Trophoblast cell (in vitro differentiated cells and primary cell): ENCODE measurements around the gene GLG1.

ENCODE experiments used
- DNase-seq, 2 donors: peaks; one replicate each; pipeline ENCODE4 v3.0.0-alpha.2; 2016
- H2AFZ ChIP-seq: 2 replicates; pipeline ENCODE4 v1.6.1; 2013; ENCODE audit warnings: low read length, moderate library complexity, mild to moderate bottlenecking; ENCODE audit not compliant: insufficient read depth, poor library complexity
- H2AK5ac ChIP-seq: 2 replicates; pipeline ENCODE4 v1.6.1; 2013; ENCODE audit warnings: mild to moderate bottlenecking, low read length
- H2BK120ac ChIP-seq: 2 replicates; pipeline ENCODE4 v1.6.1; 2013; ENCODE audit warnings: low read length, mild to moderate bottlenecking, moderate library complexity; ENCODE audit not compliant: insufficient read depth, poor library complexity
- H2BK12ac ChIP-seq: 2 replicates; pipeline ENCODE4 v1.6.1; 2013; ENCODE audit warnings: mild to moderate bottlenecking, low read length, moderate library complexity
- H2BK5ac ChIP-seq: 2 replicates; pipeline ENCODE4 v1.6.1; 2013; ENCODE audit warnings: low read length, low read depth, moderate library complexity, mild to moderate bottlenecking; ENCODE audit not compliant: poor library complexity
- H3K14ac ChIP-seq: 2 replicates; pipeline ENCODE4 v1.6.1; 2013; ENCODE audit warnings: mild to moderate bottlenecking, low read length
- H3K18ac ChIP-seq: 2 replicates; pipeline ENCODE4 v1.6.1; 2013; ENCODE audit warnings: mild to moderate bottlenecking, low read length
- H3K23ac ChIP-seq: 2 replicates; pipeline ENCODE4 v1.6.1; 2013; ENCODE audit warnings: low read length
- H3K27ac ChIP-seq: 2 replicates; pipeline ENCODE4 v1.5.1; 2013; ENCODE audit warnings: low read depth, mild to moderate bottlenecking, inconsistent platforms, low read length, moderate library complexity
- H3K27me3 ChIP-seq: 2 replicates; pipeline ENCODE4 v1.6.1; 2013; ENCODE audit warnings: inconsistent platforms, mild to moderate bottlenecking, low read length, moderate library complexity; ENCODE audit not compliant: insufficient read depth
- H3K36me3 ChIP-seq, 2 experiments: 1 replicate in 1 of 2; 2 replicates in 1 of 2; pipeline ENCODE4 v1.6.1; 2013; ENCODE audit warnings: low read length in 2 of 2, mild to moderate bottlenecking in 2 of 2, moderate library complexity in 1 of 2; ENCODE audit not compliant: insufficient read depth in 2 of 2, control insufficient read depth in 1 of 2
- H3K4ac ChIP-seq: 2 replicates; pipeline ENCODE4 v1.6.1; 2013; ENCODE audit warnings: low read depth, mild to moderate bottlenecking, low read length, moderate library complexity
- H3K4me1 ChIP-seq, 2 experiments: 1 replicate in 1 of 2; 2 replicates in 1 of 2; pipeline ENCODE4 v1.6.1; 2013; ENCODE audit warnings: low read length in 2 of 2, mild to moderate bottlenecking in 2 of 2, moderate library complexity in 1 of 2; ENCODE audit not compliant: insufficient read depth in 2 of 2, control insufficient read depth in 1 of 2
- H3K4me2 ChIP-seq: 2 replicates; pipeline ENCODE4 v1.6.1; 2013; ENCODE audit warnings: inconsistent platforms, mild to moderate bottlenecking, low read length, moderate library complexity
- H3K4me3 ChIP-seq: 2 replicates; pipeline ENCODE4 v1.5.1; 2013; ENCODE audit warnings: mild to moderate bottlenecking, low read depth, low read length, inconsistent platforms
- H3K79me1 ChIP-seq: one replicate; pipeline ENCODE4 v1.6.1; 2013; ENCODE audit warnings: low read length
- H3K79me2 ChIP-seq: 2 replicates; pipeline ENCODE4 v1.6.1; 2013; ENCODE audit warnings: low read length, mild to moderate bottlenecking; ENCODE audit not compliant: control insufficient read depth, insufficient read depth, poor library complexity
- H3K9ac ChIP-seq: 2 replicates; pipeline ENCODE4 v1.6.1; 2013; ENCODE audit warnings: mild to moderate bottlenecking, low read length
- H3K9me3 ChIP-seq: 2 replicates; pipeline ENCODE4 v1.6.1; 2013; ENCODE audit warnings: low read depth, mild to moderate bottlenecking, control low read depth, inconsistent platforms, low read length; ENCODE audit not compliant: insufficient read depth
- H4K12ac ChIP-seq: 2 replicates; pipeline ENCODE4 v1.6.1; 2013; ENCODE audit warnings: low read depth, mild to moderate bottlenecking, low read length, moderate library complexity
- H4K8ac ChIP-seq: 2 replicates; pipeline ENCODE4 v1.6.1; 2013; ENCODE audit warnings: low read depth, mild to moderate bottlenecking, low read length, moderate library complexity
- H4K91ac ChIP-seq: one replicate; pipeline ENCODE4 v1.6.1; 2013; ENCODE audit warnings: low read depth, mild to moderate bottlenecking, low read length, moderate library complexity
- WGBS: extraction: QIAGEN DNeasy Blood & Tissue Kit; methylation state at CpG from one replicate; pipeline ENCODE4 v1.1.7; 2013; ENCODE audit warnings: missing lambda C conversion rate; ENCODE audit not compliant: insufficient read length, insufficient coverage; ENCODE audit errors: extremely low coverage; 5-methylcytosine and 5-hydroxymethylcytosine counted together

Gene GLG1

DNA sequence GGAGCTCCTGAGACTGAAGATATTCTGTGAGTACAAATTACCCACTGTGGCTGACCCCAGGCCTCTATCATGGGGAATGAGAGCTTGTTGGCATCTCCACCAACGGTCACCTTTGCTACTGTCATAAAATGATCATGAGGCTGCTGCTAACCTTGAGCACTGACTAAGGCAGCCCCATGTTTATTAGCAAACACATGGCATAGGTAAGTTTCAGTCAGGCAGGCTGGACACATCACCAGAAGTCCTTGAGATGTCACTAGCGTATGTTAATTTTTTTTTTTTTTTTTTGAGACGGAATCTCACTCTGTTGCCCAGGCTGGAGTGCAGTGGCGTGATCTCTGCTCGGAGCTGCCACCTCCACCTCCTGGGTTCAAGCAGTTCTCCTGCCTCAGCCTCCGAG, 1.5 kb upstream of the GLG1 start:
- no peak overlapping the region for H3K27ac ChIP-seq
- H4K8ac ChIP-seq: no peak overlapping the region
- no peak overlapping the region for H3K4me2 ChIP-seq
- no peak overlapping the region for H2BK5ac ChIP-seq
- H3K4me3 ChIP-seq: no peak overlapping the region
- WGBS: no CpG with 5 or more reads among the region's 6 CpGs
- no peak overlapping the region for H2BK12ac ChIP-seq
- H3K14ac ChIP-seq: no peak overlapping the region
- no peak overlapping the region for H2AK5ac ChIP-seq
- H3K79me1 ChIP-seq: peaks cover 8% of the 10 kb centered on the region
- no peaks in the 10 kb centered on the region for H3K27me3 ChIP-seq
- no peak overlapping the region for H4K91ac ChIP-seq
- no peak overlapping the region for H4K12ac ChIP-seq
- H3K4me1 ChIP-seq: peaks cover 6 to 7% of the 10 kb centered on the region in 2 experiments
- no peak overlapping the region for H3K9ac ChIP-seq
- H3K36me3 ChIP-seq: no peaks in the 10 kb centered on the region
- peaks cover 7% of the 10 kb centered on the region for H3K79me2 ChIP-seq
- no peak overlapping the region for H3K23ac ChIP-seq
- H2BK120ac ChIP-seq: no peak overlapping the region
- H2AFZ ChIP-seq: no peak overlapping the region
- no peaks in the 10 kb centered on the region for H3K9me3 ChIP-seq
- DNase-seq: no peak
- H3K18ac ChIP-seq: no peak overlapping the region
- H3K4ac ChIP-seq: no peak overlapping the region

DNA sequence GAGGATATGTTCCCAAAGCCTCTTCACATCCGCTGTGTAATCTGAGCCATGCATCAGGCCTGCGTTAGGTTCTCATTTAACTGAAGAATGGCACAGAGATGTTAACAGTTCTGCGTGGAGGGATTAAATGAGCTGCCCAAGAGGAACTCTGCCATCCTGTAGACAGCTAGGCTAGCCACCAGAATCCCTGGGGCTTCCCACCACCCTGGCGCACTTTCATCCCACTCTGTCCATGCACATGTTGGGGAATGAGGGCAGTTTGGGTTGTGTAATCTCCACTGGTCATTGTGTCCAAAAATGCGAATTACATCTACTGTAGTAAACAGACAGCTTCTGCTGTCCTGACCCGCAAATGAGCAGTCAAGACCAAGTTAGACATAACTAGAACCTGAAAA, 1.0 kb upstream of the GLG1 start:
- Histone ChIP-seq H2AFZ (no peak overlapping the region), H3K18ac (no peak overlapping the region), H3K4ac (no peak overlapping the region), H2BK12ac (no peak overlapping the region), H3K4me1 (peaks cover 6 to 7% of the 10 kb centered on the region in 2 experiments), H3K4me3 (no peak overlapping the region), H3K14ac (no peak overlapping the region), H4K91ac (no peak overlapping the region), H2AK5ac (no peak overlapping the region), H3K27me3 (no peaks in the 10 kb centered on the region), H2BK5ac (no peak overlapping the region), H3K36me3 (no peaks in the 10 kb centered on the region), H3K9ac (no peak overlapping the region), H3K4me2 (peak overlapping the region; percentile 78), H3K79me2 (peaks cover 7% of the 10 kb centered on the region), H2BK120ac (no peak overlapping the region), H3K27ac (no peak overlapping the region), H3K9me3 (no peaks in the 10 kb centered on the region), H4K12ac (no peak overlapping the region), H4K8ac (no peak overlapping the region), H3K79me1 (peaks cover 8% of the 10 kb centered on the region), H3K23ac (no peak overlapping the region)
- no CpG with 5 or more reads among the region's 6 CpGs for WGBS
- DNase-seq: peak in 1 of 2 donors; percentile 32

DNA sequence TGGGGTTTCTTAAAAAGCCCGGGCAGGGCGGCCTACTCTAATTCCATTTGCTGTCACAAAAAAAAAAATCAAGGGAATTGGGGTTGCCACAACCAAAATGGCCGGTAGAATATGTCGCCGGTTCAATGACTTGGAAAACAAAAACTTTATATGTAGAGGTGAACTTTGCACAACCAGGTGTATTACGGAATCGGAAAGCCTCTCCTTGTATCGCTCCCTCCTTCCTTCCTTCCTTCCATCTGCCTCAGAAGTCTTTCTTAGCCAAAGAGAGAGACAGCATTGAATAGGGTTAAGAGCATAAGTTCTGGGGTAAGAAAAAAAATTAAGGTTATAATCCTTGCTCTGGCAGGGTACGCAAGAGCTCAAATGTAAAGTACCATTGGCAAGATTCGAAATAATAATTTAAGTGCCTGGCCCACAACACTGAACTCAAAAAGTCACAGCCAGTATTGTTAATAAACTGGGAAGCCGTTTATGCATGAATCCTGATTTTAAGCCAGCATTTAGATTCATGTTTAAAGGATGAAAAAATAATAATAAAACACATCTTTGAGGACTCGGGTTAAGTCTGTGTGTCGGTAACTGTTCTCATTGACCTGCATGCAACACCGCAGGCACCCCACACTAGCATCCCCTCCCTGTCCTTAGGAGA, 522 bp upstream of the GLG1 start:
- H3K79me2 ChIP-seq: peaks cover 7% of the 10 kb centered on the region
- H3K4ac ChIP-seq: no peak overlapping the region
- no peak overlapping the region for H2BK12ac ChIP-seq
- no peak overlapping the region for H2BK5ac ChIP-seq
- H3K27me3 ChIP-seq: no peaks in the 10 kb centered on the region
- no peak overlapping the region for H3K9ac ChIP-seq
- no peak overlapping the region for H3K14ac ChIP-seq
- no peaks in the 10 kb centered on the region for H3K9me3 ChIP-seq
- H3K36me3 ChIP-seq: no peaks in the 10 kb centered on the region
- H3K4me1 ChIP-seq: peaks cover 6 to 7% of the 10 kb centered on the region in 2 experiments
- H3K23ac ChIP-seq: no peak overlapping the region
- H4K91ac ChIP-seq: no peak overlapping the region
- no peak overlapping the region for H4K8ac ChIP-seq
- DNase-seq: no peak
- H2BK120ac ChIP-seq: no peak overlapping the region
- no CpG with 5 or more reads among the region's 14 CpGs for whole genome bisulfite sequencing
- H2AK5ac ChIP-seq: no peak overlapping the region
- H4K12ac ChIP-seq: no peak overlapping the region
- peak overlapping the region; percentile 78 for H3K4me2 ChIP-seq
- H3K18ac ChIP-seq: no peak overlapping the region
- peak overlapping the region; percentile 87 for H3K4me3 ChIP-seq
- no peak overlapping the region for H3K27ac ChIP-seq
- no peak overlapping the region for H2AFZ ChIP-seq
- peaks cover 8% of the 10 kb centered on the region for H3K79me1 ChIP-seq

DNA sequence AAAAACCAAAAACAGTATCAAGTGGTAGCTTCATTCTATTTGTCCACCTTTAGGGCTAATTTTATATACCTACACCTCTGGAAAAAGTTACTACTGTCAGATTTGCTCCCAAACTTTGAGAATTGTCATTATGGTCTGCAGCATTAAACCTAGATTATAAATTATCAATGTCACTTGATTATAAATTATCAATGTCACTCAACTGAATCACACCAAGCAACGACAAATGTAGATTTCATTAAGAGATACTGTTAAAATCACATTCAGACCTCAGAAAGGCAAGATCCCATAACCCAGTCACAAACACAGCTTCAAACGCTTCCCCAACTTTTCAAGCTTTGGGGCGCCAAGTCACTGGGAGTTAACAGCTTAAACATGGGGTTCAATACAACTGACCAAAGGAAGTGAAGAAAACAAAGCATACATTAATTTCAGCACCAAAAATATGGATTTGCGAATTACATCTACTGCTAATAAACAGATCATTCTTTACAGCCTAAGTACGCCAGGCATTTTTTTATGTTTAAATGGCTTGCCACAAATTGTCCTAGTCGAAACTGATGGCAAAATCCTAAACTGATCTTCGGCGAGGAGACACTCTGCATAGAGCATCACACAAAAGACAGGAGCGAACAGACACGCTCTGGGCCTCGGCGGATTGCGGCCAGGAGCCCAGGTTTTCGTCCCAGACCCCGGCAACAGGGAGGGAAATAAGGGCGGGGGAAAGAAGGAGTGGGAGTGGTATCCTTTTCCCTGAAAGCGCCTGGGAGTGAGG, 981 bp downstream of the GLG1 start:
- Histone ChIP-seq H2BK12ac (no peak overlapping the region), H2AFZ (peak overlapping the region; percentile 32)
- no CpG with 5 or more reads among the region's 17 CpGs for WGBS

More for the DNA sequence above, 981 bp downstream of the GLG1 start:
- Histone ChIP-seq H3K79me2 (peaks cover 7% of the 10 kb centered on the region), H3K4me1 (peaks cover 6 to 7% of the 10 kb centered on the region in 2 experiments), H3K4me3 (peak overlapping the region; percentile 87), H3K14ac (peak overlapping the region; percentile 47), H2BK120ac (peak overlapping the region; percentile 14), H4K12ac (peak overlapping the region; percentile 23), H3K4me2 (peak overlapping the region; percentile 68), H3K4ac (peak overlapping the region; percentile 2), H3K27me3 (no peaks in the 10 kb centered on the region), H4K91ac (no peak overlapping the region), H2AK5ac (no peak overlapping the region), H2BK5ac (peak overlapping the region; percentile 78), H4K8ac (peak overlapping the region; percentile 82), H3K36me3 (no peaks in the 10 kb centered on the region), H3K18ac (peak overlapping the region; percentile 46), H3K79me1 (peaks cover 8% of the 10 kb centered on the region), H3K9ac (peak overlapping the region; percentile 91), H3K9me3 (no peaks in the 10 kb centered on the region), H3K27ac (peak overlapping the region; percentile 62), H3K23ac (no peak overlapping the region)
- no peak for DNase-seq
